Cardiac muscle cell (in vitro differentiated cells and primary cell): ENCODE measurements around the gene KCNQ5. TPM values are rescaled to one million over a fixed set of nuclear protein-coding genes. Genes with fewer than 3 reads are reported as not detected.

Source experiments
- DNase-seq, 2 donors: peaks; one replicate each; pipeline versions ENCODE4 v3.0.0 to v3.0.0-alpha.2; 2010 to 2017; ENCODE audit warnings: low read depth in 1 of 2, low spot score in 1 of 2
- H3K27ac ChIP-seq: fragments of 200-600 bp; sonication (generic); 2 replicates; pipeline ENCODE4 v1.5.1; 2016
- H3K27me3 ChIP-seq: fragments of 200-600 bp; sonication (generic); 2 replicates; pipeline ENCODE4 v1.6.0; 2016; ENCODE audit warnings: control low read depth
- H3K36me3 ChIP-seq: fragments of 200-600 bp; sonication (generic); 2 replicates; pipeline ENCODE4 v1.5.1; 2016; ENCODE audit warnings: control low read depth
- H3K4me1 ChIP-seq: fragments of 200-600 bp; sonication (generic); 2 replicates; pipeline ENCODE4 v1.8.1; 2017; ENCODE audit warnings: low read depth, mild to moderate bottlenecking, mixed run types
- H3K4me3 ChIP-seq: fragments of 200-600 bp; sonication (generic); 2 replicates; pipeline ENCODE4 v1.5.1; 2016; ENCODE audit warnings: mild to moderate bottlenecking
- H3K9me3 ChIP-seq: fragments of 200-600 bp; sonication (generic); 2 replicates; pipeline ENCODE4 v1.5.1; 2017; ENCODE audit warnings: low read depth, mild to moderate bottlenecking, control low read depth
- polyA plus RNA-seq: library from polyadenylated mRNA; unstranded; fragments of >200 nt; fragmentation: Nextera tagmentation; extraction: Ambion mirVana; gene quantifications from 2 replicates; pipeline ENCODE4 v1.2.1, GENCODE V29; 2016
- total RNA-seq: library from RNA; depleted of rRNA; stranded (reverse); fragments of >200 nt; gene quantifications from 2 replicates; pipeline ENCODE4 v1.2.3, GENCODE V29; 2016
- TF ChIP-seq, protein P1 (sequence below): IDR thresholded peaks from 2 replicates; pipeline ENCODE4 v1.5.1; 2012; ENCODE audit warnings: low read depth, mild to moderate bottlenecking, low read length

Gene KCNQ5
- total and polyA plus RNA-seq, 2 experiments from 2014 or later = 31.4 to 45.4 TPM

DNA sequence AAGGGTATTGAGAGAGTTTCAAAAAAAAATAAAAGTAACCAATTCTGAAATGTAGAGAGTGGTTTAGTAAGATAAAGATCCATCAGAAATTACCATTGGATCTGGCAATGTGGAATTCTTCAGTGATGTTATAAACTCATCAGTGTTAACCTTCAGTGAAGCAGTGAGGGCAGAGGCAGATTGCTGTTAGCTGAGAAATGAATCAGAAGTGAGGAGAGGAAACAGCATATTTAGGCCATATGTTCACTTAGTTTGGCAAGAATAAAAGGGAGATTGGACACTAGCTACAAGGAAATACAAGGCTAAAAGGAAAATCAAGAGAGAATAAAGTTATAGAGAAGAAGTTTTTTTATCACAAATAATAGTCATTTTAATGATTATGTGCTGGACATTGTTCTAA is 9.6 kb downstream of the KCNQ5 start:
- TF ChIP-seq, protein P1, sequence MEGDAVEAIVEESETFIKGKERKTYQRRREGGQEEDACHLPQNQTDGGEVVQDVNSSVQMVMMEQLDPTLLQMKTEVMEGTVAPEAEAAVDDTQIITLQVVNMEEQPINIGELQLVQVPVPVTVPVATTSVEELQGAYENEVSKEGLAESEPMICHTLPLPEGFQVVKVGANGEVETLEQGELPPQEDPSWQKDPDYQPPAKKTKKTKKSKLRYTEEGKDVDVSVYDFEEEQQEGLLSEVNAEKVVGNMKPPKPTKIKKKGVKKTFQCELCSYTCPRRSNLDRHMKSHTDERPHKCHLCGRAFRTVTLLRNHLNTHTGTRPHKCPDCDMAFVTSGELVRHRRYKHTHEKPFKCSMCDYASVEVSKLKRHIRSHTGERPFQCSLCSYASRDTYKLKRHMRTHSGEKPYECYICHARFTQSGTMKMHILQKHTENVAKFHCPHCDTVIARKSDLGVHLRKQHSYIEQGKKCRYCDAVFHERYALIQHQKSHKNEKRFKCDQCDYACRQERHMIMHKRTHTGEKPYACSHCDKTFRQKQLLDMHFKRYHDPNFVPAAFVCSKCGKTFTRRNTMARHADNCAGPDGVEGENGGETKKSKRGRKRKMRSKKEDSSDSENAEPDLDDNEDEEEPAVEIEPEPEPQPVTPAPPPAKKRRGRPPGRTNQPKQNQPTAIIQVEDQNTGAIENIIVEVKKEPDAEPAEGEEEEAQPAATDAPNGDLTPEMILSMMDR = no peak
- no peak overlapping the region for H3K27ac ChIP-seq
- H3K27me3 ChIP-seq = no peaks in the 10 kb centered on the region
- peak in 1 of 2 donors; percentile 21 for DNase-seq
- H3K36me3 ChIP-seq = no peaks in the 10 kb centered on the region
- H3K4me3 ChIP-seq = no peak overlapping the region
- no peaks in the 10 kb centered on the region for H3K9me3 ChIP-seq
- peaks cover 14% of the 10 kb centered on the region for H3K4me1 ChIP-seq

DNA sequence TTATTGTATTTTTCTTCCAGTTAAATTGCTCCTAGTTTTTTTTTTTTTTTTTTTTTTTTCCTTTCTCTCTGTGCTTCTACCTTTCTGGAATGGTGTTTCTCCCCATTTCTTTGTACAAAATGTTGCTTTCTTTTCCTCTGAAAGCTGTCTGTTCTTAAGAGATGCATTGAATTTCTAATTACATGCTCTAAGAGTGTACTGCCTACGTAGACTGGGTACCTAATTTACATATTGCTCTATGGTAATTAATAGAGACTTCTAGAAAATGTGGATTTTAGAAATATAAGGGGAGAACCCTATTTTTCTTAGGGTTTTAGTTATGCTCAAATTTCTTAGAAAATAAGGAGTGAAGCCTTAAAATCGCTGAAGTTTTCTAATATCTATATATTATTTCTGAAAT is 13.8 kb downstream of the KCNQ5 start:
- no peak overlapping the region for H3K4me3 ChIP-seq
- TF ChIP-seq, protein P1 = no peak
- H3K4me1 ChIP-seq = peaks cover 47% of the 10 kb centered on the region
- no peak for DNase-seq
- no peak overlapping the region for H3K27ac ChIP-seq
- H3K9me3 ChIP-seq = no peaks in the 10 kb centered on the region
- no peaks in the 10 kb centered on the region for H3K27me3 ChIP-seq
- H3K36me3 ChIP-seq = no peaks in the 10 kb centered on the region

DNA sequence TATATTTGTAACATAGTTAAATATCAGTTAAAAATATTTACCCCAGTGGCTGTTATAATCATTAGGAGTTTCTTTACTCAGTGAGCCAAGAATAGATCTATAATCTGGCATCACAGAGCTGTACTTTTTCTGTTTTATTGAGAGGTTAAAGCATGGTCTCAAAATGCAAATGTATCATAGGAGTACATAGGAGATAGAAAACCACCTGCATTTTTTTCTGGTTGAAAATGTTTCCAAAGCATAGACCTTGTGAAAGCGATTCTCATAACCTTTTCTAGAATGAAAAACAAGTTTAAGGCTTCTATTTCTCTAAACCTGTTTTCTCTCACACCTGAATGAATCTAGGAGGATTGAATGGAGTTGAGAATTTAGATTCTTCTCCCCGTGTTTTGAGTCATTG is 14.4 kb downstream of the KCNQ5 start:
- no peaks in the 10 kb centered on the region for H3K9me3 ChIP-seq

DNA sequence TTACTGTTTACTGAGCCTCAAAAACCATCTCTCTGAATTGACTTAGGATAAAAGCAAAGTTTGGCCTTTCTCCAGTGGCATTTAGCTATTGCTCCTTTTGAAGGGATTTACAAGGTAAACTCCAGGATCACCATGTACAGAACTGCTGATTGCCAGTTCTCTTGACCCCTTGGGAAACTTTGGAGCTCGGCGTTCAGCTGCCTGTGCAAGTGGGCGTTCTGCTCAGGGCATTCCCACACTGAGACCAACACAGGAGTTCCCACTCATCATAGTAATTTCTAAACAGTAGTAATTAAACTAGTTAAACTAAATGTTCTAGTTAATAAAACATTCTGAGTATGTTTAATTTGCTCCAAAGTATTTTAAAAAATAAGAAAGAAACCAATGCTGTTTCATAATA is 14.9 kb downstream of the KCNQ5 start:
- no peak overlapping the region for H3K4me3 ChIP-seq
- H3K4me1 ChIP-seq = peaks cover 59% of the 10 kb centered on the region
- TF ChIP-seq, protein P1 = no peak
- H3K36me3 ChIP-seq = no peaks in the 10 kb centered on the region
- H3K9me3 ChIP-seq = no peaks in the 10 kb centered on the region
- H3K27me3 ChIP-seq = no peaks in the 10 kb centered on the region
- H3K27ac ChIP-seq = no peak overlapping the region
- peak in 1 of 2 donors; percentile 16 for DNase-seq

More for the DNA sequence above, 14.4 kb downstream of the KCNQ5 start:
- Histone ChIP-seq H3K27ac (no peak overlapping the region), H3K27me3 (no peaks in the 10 kb centered on the region), H3K4me1 (peaks cover 53% of the 10 kb centered on the region), H3K4me3 (no peak overlapping the region), H3K36me3 (no peaks in the 10 kb centered on the region)
- TF ChIP-seq, protein P1 = no peak
- no peak for DNase-seq

DNA sequence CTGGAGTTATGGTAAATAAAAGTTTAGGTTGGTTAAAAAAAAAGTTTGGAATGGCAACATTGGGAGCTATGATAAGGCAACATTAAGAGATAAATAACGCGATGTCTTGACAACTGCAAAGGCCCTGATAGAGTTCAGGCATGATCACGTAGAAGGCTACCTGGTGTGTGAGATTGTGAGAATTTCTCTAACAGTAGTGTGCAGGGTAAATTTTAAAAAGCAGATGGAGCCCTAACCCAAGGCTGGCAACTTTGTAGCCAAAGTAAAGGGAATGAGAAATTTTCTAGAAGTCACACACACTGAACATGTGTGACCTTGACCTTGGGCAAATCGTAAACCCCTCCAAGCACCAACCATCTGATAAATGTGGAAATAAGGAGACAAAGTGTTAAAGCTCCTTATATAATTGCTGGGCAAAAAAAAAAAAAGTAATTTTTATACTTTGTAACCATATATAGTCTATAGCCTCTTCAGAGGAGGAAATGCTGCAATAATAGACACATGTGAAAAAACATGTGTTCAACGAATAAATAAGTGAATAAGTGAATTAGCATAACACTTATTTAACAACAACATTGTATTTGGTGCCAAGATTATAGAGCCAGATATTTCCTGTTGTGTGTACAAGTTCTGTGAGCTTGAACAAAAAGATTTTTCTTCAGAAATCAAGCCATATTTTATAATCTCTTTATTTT is 18.2 kb downstream of the KCNQ5 start:
- no peaks in the 10 kb centered on the region for H3K36me3 ChIP-seq
- H3K9me3 ChIP-seq = no peaks in the 10 kb centered on the region
- DNase-seq = peak in 1 of 2 donors; percentile 32
- TF ChIP-seq, protein P1 = peak; percentile 10
- H3K4me3 ChIP-seq = no peak overlapping the region
- H3K4me1 ChIP-seq = peaks cover 85% of the 10 kb centered on the region
- no peaks in the 10 kb centered on the region for H3K27me3 ChIP-seq
- H3K27ac ChIP-seq = peak overlapping the region; percentile 49
